Transverse colon (tissue), 3 donors: Measurements from ENCODE around the gene GNG4.

Source experiments
- EP300 ChIP-seq: sonication (generic); formaldehyde crosslinking; IDR thresholded peaks from one replicate; pipeline ENCODE4 v1.6.1; 2017; ENCODE audit warnings: antibody characterized with exemption, low read depth
- POLR2A ChIP-seq: fragments of 450-650 bp; IDR thresholded peaks from one replicate; pipeline ENCODE4 v1.6.1; 2016; ENCODE audit warnings: antibody characterized with exemption, mild to moderate bottlenecking, moderate library complexity
- TF ChIP-seq, protein P1 (sequence below), 5 experiments: fragments of 200-600 bp in 3 of 5; fragments of 450-650 bp in 2 of 5; sonication (generic) in 3 of 5; IDR thresholded peaks; 1 replicate in 2 of 5; 2 replicates in 3 of 5; pipeline ENCODE4 v1.5.1; 2016 to 2017; ENCODE audit warnings: antibody characterized with exemption in 5 of 5, inconsistent platforms in 3 of 5, mild to moderate bottlenecking in 2 of 5, moderate library complexity in 1 of 5

DNA sequence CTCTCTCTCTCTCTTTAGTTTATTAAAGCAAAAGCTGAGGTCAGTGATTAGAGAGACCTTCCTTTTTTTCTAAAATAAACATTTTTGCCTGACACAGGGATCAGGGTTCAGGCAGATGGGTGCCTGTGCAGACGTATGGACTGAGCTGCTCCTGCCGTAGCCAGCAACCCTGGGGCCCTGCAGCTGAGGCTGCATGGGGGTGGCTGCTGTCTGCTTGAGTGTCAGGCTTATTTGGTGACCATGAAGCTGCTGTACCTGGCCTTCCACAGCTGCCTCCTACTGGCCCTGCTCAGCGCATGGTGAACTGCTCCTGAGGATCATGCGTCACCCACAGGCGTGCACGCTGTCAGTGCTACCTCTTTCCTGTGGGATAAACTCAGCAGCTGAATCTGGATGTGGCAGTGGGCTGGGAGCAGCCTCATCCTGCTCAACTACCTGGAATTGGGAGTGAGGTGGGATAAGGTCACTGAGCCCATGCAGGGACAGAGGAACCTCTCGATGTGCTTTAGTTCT lies 35.1 kb downstream of the GNG4 start:
- TF ChIP-seq, protein P1, sequence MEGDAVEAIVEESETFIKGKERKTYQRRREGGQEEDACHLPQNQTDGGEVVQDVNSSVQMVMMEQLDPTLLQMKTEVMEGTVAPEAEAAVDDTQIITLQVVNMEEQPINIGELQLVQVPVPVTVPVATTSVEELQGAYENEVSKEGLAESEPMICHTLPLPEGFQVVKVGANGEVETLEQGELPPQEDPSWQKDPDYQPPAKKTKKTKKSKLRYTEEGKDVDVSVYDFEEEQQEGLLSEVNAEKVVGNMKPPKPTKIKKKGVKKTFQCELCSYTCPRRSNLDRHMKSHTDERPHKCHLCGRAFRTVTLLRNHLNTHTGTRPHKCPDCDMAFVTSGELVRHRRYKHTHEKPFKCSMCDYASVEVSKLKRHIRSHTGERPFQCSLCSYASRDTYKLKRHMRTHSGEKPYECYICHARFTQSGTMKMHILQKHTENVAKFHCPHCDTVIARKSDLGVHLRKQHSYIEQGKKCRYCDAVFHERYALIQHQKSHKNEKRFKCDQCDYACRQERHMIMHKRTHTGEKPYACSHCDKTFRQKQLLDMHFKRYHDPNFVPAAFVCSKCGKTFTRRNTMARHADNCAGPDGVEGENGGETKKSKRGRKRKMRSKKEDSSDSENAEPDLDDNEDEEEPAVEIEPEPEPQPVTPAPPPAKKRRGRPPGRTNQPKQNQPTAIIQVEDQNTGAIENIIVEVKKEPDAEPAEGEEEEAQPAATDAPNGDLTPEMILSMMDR (IDR thresholded peaks at IDR 0.05): no peak
- TF ChIP-seq POLR2A (no peak), EP300 (no peak)
